Spinal cord (tissue), 10 donors: Measurements from ENCODE around the gene CCL24. TPM values are rescaled to one million over a fixed set of nuclear protein-coding genes. Genes with fewer than 3 reads are reported as not detected.

ENCODE experiments used
- DNase-seq, 6 donors: peaks; one replicate each; pipeline versions ENCODE4 v3.0.0 to v3.0.0-alpha.2; 2013 to 2015; ENCODE audit warnings: low spot score in 6 of 6, low read depth in 4 of 6
- H3K27ac ChIP-seq: one replicate; pipeline ENCODE4 v1.5.1; 2013; ENCODE audit warnings: low read depth, low read length, control low read depth
- H3K27me3 ChIP-seq: one replicate; pipeline ENCODE4 v1.6.1; 2013; ENCODE audit warnings: low read length; ENCODE audit not compliant: control insufficient read depth, insufficient read depth
- H3K36me3 ChIP-seq: one replicate; pipeline ENCODE4 v1.6.1; 2013; ENCODE audit warnings: low read length; ENCODE audit not compliant: control insufficient read depth, insufficient read depth
- H3K4me1 ChIP-seq: one replicate; pipeline ENCODE4 v1.6.1; 2013; ENCODE audit warnings: low read length; ENCODE audit not compliant: control insufficient read depth, insufficient read depth
- H3K4me3 ChIP-seq: one replicate; pipeline ENCODE4 v1.5.1; 2013; ENCODE audit warnings: low read depth, low read length, control low read depth
- H3K9me3 ChIP-seq: one replicate; pipeline ENCODE4 v1.6.1; 2013; ENCODE audit warnings: low read length; ENCODE audit not compliant: control insufficient read depth, insufficient read depth
- WGBS: methylation state at CpG from one replicate; pipeline ENCODE4 v1.1.5; 2013; ENCODE audit warnings: missing lambda C conversion rate; ENCODE audit not compliant: insufficient coverage; 5-methylcytosine and 5-hydroxymethylcytosine counted together
- polyA plus RNA-seq, 2 donors: library from polyadenylated mRNA; unstranded; fragments of 120-200 nt; gene quantifications; one replicate each; pipeline ENCODE4 v1.2.1, GENCODE V29; 2013; ENCODE audit not compliant: insufficient read length in 2 of 2
- total RNA-seq, 2 donors: library from RNA; depleted of rRNA in 1 of 2; stranded (reverse); fragments of 120-200 nt in 1 of 2; fragments of >200 nt in 1 of 2; gene quantifications; one replicate each; pipeline versions ENCODE4 v1.2.3 to v1.2.4, GENCODE V29; 2013 to 2014
- donor health status: healthy.

CCL24 gene
- total and polyA plus RNA-seq, 4 donors = not detected

DNA sequence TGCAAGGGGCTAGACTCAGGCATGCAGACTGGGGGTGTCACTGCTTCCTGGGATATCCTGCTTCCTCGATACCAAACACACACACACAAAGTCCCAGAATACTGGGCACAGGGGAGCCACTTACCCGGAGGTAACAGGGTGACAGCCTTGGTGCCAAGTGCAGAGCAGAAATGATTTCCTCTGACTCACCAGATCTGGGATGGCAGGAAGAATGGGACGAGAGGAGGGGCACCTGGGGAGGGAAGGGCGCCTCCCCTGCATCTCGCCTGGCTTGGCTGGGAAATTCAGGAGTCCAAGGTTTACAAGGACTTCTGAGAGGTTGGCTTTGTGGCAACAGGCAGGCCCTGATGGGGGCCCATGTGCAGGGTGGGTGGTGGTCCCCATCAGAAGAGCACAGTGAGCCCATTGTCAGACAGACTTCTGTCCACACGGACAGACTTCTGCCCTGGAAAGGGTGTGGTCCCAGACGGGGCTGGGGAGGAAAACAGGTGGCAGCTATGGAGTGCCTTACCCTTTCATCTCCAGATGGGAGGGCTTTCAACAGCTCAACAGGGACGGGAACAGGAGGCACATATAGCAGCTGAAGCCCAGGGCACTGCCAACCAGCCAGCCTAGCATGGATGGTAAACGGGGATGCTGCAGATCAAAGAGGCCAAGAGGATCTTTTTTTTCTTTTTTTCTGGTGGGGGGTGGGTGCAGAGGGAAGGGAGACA, 9.7 kb upstream of the CCL24 start:
- no peak for DNase-seq
- Histone ChIP-seq H3K27me3 (no peaks in the 10 kb centered on the region), H3K4me3 (no peak overlapping the region), H3K27ac (no peak overlapping the region), H3K9me3 (no peaks in the 10 kb centered on the region), H3K36me3 (no peaks in the 10 kb centered on the region), H3K4me1 (no peaks in the 10 kb centered on the region)
- 56% methylated on average over 8 of the region's 9 CpGs for WGBS

GRCh38 chr7:75820688-75821087, 7.1 kb upstream of the CCL24 start:
- no peaks in the 10 kb centered on the region for H3K27me3 ChIP-seq
- no peaks in the 10 kb centered on the region for H3K36me3 ChIP-seq
- no peak overlapping the region for H3K27ac ChIP-seq
- H3K9me3 ChIP-seq = no peaks in the 10 kb centered on the region
- H3K4me1 ChIP-seq = no peaks in the 10 kb centered on the region
- WGBS = no CpG with 5 or more reads among the region's 1 CpG
- no peak overlapping the region for H3K4me3 ChIP-seq
- no peak for DNase-seq

DNA sequence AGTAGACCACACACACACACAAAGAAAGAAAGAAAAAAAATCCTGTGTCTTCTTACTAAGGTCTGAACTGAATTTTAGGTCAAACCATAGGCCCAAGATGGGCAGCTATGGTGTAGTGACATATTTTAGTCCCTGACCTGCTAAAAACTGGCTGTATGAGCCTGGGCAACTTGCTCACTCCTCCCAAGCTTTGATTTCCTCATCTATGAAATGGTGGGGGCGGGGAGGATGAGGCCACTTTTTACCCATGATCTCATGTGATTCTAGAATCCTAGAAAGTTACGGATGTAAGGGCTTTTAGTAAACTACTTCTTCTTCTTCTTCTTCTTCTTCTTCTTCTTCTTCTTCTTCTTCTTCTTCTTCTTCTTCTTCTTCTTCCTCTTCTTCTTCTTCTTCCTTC, 6.1 kb upstream of the CCL24 start:
- H3K9me3 ChIP-seq = no peaks in the 10 kb centered on the region
- DNase-seq = no peak
- no peaks in the 10 kb centered on the region for H3K27me3 ChIP-seq
- H3K36me3 ChIP-seq = no peaks in the 10 kb centered on the region
- H3K27ac ChIP-seq = no peak overlapping the region
- no CpG with 5 or more reads among the region's 2 CpGs for WGBS
- no peak overlapping the region for H3K4me3 ChIP-seq
- H3K4me1 ChIP-seq = no peaks in the 10 kb centered on the region

- Histone ChIP-seq H3K27me3 (no peaks in the 10 kb centered on the region), H3K27ac (no peak overlapping the region), H3K4me3 (no peak overlapping the region), H3K4me1 (no peaks in the 10 kb centered on the region), H3K9me3 (no peaks in the 10 kb centered on the region), H3K36me3 (no peaks in the 10 kb centered on the region)
- 100% methylated on average over 1 of the region's 5 CpGs for WGBS
- no peak for DNase-seq
Observed at GRCh38 chr7:75818472-75818871, 4.9 kb upstream of the CCL24 start.

DNA sequence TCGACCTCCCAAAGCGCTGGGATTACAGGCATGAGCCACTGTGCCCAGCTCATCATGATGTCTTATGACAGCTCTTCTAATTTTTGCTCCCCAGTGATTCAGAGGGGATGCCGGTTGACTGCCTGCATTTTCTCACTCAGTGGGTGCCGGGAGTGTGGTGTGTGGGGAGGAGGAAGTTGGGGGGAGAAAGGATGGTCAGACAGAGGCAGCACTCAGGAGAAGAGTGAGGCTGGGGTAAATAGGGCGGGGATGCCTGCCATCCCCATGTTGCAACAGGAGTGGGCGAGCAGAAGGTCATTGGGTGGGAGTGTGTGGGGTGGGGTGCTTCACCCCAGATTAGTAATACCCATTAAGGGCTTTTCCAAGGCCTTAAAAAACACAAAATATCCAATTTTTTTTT, 3.5 kb upstream of the CCL24 start:
- H3K36me3 ChIP-seq = no peaks in the 10 kb centered on the region
- H3K4me1 ChIP-seq = no peaks in the 10 kb centered on the region
- no peaks in the 10 kb centered on the region for H3K27me3 ChIP-seq
- 69% methylated on average over 4 of the region's 6 CpGs for WGBS
- no peak overlapping the region for H3K4me3 ChIP-seq
- H3K9me3 ChIP-seq = no peaks in the 10 kb centered on the region
- no peak overlapping the region for H3K27ac ChIP-seq
- no peak for DNase-seq

- Histone ChIP-seq H3K4me3 (no peak overlapping the region), H3K27ac (no peak overlapping the region), H3K4me1 (no peaks in the 10 kb centered on the region), H3K36me3 (no peaks in the 10 kb centered on the region), H3K27me3 (no peaks in the 10 kb centered on the region), H3K9me3 (no peaks in the 10 kb centered on the region)
- WGBS = 70% methylated on average over 5 of the region's 10 CpGs
- DNase-seq = no peak
Observed at GRCh38 chr7:75815418-75816064, 1.9 kb upstream of the CCL24 start.

GRCh38 chr7:75814407-75814947, 871 bp upstream of the CCL24 start:
- 81% methylated on average over 8 of the region's 13 CpGs for WGBS
- no peaks in the 10 kb centered on the region for H3K36me3 ChIP-seq
- H3K4me1 ChIP-seq = no peaks in the 10 kb centered on the region
- H3K27me3 ChIP-seq = no peaks in the 10 kb centered on the region
- no peak for DNase-seq
- H3K27ac ChIP-seq = no peak overlapping the region
- no peaks in the 10 kb centered on the region for H3K9me3 ChIP-seq
- no peak overlapping the region for H3K4me3 ChIP-seq

GRCh38 chr7:75813084-75813483, 522 bp downstream of the CCL24 start:
- WGBS = 56% methylated on average over 3 of the region's 3 CpGs
- no peak overlapping the region for H3K27ac ChIP-seq
- H3K4me1 ChIP-seq = no peaks in the 10 kb centered on the region
- no peaks in the 10 kb centered on the region for H3K36me3 ChIP-seq
- DNase-seq = no peak
- no peaks in the 10 kb centered on the region for H3K9me3 ChIP-seq
- no peaks in the 10 kb centered on the region for H3K27me3 ChIP-seq
- no peak overlapping the region for H3K4me3 ChIP-seq

GRCh38 chr7:75811894-75812678, 1.5 kb downstream of the CCL24 start:
- no peak for DNase-seq
- Histone ChIP-seq H3K4me3 (no peak overlapping the region), H3K27ac (no peak overlapping the region), H3K27me3 (no peaks in the 10 kb centered on the region), H3K9me3 (peaks cover under 1% of the 10 kb centered on the region), H3K4me1 (no peaks in the 10 kb centered on the region), H3K36me3 (no peaks in the 10 kb centered on the region)
- WGBS = 92% methylated on average over 9 of the region's 11 CpGs
